Measurements from ENCODE around the gene P2RY11.
A peak's percentile ranks its signal among the peaks of the same experiment; 100 is the strongest.

Gene P2RY11, protein sequence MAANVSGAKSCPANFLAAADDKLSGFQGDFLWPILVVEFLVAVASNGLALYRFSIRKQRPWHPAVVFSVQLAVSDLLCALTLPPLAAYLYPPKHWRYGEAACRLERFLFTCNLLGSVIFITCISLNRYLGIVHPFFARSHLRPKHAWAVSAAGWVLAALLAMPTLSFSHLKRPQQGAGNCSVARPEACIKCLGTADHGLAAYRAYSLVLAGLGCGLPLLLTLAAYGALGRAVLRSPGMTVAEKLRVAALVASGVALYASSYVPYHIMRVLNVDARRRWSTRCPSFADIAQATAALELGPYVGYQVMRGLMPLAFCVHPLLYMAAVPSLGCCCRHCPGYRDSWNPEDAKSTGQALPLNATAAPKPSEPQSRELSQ

GRCh38 chr19:10111405-10111811 lies at the start of gene P2RY11:
P2RY11 (plus strand) TSS chr19:10111693; CDS start chr19:10111722, 29 bp downstream.
- DNase-seq: no peak

- no peak for DNase-seq
Observed at GRCh38 chr19:10061717-10062310, 49.7 kb upstream of the P2RY11 start.

GRCh38 chr19:10068205-10068604 lies 43.3 kb upstream of the P2RY11 start:
- DNase-seq: no peak

- DNase-seq: no peak
Observed at GRCh38 chr19:10069046-10069445, 42.4 kb upstream of the P2RY11 start.

- DNase-seq: no peak
Observed at GRCh38 chr19:10070730-10071446, 40.6 kb upstream of the P2RY11 start.

DNA sequence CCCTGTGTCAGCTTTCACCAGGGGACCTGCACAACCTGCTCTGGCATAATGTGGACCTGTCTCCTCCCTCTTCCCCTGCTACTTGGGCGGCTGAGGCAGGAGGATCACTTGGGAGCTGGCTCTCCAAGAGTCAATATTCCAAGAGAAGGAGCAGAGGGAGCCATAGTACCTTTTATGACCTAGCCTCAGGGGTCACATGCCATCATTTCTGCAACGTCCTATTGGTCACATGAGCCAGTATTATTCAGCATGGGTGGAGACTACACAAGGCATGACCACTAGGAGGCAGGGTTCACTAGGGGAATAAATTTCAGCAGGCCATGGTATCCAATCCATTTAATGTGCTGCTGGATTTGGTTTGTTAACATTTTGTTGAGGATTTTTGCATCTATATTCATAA lies 37.3 kb upstream of the P2RY11 start:
- peak; percentile 5 for DNase-seq

DNA sequence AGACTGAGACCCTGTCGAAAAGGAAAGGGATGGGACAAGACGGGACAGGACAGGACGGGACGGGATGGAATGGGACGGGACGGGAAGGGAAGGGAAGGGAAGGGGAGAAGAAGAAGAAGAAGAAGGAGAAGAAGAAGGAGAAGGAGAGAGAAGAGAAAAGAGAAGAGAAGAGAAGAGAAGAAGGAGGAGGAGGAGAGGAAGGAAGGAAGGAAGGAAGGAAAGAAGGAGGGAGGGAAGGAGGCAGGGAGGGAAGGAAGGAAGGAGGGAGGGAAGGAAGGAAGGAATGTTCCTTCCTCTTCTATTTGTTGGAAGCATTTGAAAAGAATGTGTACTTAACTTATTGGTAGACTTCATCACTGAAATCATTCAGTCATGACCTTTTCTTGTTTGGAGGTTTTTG lies 35.0 kb upstream of the P2RY11 start:
- no peak for DNase-seq

GRCh38 chr19:10078329-10078728 lies 33.2 kb upstream of the P2RY11 start:
- no peak for DNase-seq

DNA sequence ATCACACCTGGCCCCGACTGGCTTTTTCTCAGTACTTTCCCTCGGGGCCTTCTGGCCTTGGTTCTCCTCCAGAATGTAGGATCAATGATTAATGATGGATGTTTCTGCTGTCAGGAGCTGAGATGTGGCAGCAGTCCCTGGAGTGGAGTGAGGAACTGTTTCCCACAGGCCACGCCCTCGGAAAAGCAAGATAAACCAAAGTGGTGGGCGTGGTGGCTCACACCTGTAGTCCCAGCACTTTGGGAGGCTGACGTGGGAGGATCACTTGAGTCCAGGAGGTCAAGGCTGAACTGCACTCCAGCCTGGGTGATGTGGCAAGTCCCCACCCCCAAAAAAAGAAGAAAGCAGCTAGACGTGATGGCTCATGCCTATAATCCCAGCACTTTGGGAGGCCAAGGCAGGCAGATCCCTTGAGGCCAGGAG lies 32.5 kb upstream of the P2RY11 start:
- no peak for DNase-seq

DNA sequence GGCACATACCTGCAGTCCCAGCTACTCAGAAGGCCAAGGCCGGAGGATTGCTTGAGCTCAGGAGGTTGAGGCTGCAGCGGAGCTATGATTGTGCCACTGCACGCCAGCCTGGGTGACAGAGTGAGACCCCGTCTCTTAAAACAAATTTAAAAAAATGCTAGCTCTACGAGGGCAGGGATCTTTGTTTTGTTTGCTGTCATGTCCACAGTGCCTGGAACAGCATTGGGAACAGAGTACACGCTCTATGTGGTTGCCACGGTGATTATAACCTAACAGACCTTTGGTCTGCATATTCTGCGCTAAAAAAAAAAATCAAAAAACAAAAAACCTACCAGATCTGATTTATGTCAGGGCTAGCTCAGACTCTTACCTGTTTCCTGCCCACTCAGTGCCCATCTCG lies 27.6 kb upstream of the P2RY11 start:
- no peak for DNase-seq

GRCh38 chr19:10084803-10085202 lies 26.7 kb upstream of the P2RY11 start:
- no peak for DNase-seq

GRCh38 chr19:10085641-10086590 lies 25.6 kb upstream of the P2RY11 start, which contains the start of gene SHFL:
SHFL (plus strand) TSS chr19:10086317; CDS start chr19:10086428, 111 bp downstream.
- no peak for DNase-seq

DNA sequence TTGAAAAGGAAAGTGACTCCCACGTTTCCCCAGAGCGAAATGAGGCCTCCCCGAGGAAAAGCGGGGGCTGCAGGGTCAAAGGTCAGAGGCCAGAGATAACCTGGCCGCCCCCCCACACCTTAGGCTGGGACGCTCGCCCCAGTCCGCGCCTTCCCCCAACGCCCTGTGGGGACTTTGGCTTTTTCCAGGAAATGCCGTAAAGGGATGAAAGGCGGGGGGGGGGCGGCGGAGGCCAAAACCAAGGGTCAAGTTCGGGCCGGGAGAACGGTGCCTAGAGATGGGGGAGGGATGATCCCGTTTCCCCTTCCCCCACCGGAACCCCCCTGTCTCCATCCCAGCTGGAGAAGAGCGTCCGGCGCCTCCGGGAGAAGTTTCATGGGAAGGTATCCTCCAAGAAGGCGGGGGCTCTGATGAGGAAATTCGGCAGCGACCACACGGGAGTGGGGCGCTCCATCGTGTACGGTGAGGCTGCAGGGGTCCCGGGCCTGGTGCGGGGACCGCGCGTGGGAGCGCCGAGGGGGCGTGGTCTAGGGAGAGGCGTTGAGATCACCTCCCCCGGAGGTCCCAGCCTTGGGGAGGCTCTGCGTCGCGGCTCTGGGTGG lies 24.8 kb upstream of the P2RY11 start:
- no peak for DNase-seq

- DNase-seq: no peak
Observed at GRCh38 chr19:10087296-10088061, 24.0 kb upstream of the P2RY11 start.

DNA sequence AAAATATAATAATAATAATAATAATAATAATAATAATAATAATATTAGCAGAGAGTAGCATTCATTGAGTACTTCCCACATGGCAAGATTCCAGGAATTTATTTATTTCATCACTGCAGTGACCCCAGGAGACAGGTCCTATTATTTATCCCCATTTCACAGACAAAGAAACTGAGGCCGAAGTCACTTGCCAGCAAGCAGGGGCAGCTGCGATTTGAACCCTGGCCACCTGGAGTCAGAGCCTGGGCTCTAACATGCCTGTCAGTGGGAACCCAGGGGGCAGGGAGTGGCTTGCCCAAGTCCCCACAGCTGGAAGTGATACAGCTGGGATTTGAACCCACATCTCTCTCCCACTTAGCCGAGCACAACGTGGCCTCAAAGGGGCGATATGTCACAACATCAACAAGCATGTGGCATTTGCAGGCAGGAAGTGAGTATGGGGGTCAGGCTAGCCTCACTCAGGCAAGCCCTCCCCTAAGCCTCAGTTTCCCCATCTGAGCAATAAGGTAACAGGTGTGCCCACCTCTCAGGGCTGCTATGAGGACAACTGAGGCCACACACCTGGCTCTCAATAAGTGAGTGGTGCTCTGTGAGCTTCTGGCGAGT lies 22.4 kb upstream of the P2RY11 start:
- DNase-seq: no peak

- DNase-seq: no peak
Observed at GRCh38 chr19:10089801-10090375, 21.6 kb upstream of the P2RY11 start.

DNA sequence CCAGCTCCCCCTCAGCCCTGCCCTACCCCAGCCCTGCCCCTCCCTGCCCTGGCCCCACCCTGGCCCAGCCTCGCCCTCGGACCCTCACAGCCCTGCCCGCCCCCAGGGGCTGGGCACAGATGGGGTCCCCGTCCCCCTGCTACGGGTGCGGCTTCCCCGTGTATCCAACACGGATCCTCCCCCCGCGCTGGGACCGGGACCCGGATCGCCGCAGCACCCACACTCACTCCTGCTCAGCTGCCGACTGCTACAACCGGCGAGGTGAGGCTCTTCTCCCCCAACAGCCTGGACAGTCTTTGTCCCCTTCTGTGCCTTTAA lies 20.2 kb upstream of the P2RY11 start:
- no peak for DNase-seq

DNA sequence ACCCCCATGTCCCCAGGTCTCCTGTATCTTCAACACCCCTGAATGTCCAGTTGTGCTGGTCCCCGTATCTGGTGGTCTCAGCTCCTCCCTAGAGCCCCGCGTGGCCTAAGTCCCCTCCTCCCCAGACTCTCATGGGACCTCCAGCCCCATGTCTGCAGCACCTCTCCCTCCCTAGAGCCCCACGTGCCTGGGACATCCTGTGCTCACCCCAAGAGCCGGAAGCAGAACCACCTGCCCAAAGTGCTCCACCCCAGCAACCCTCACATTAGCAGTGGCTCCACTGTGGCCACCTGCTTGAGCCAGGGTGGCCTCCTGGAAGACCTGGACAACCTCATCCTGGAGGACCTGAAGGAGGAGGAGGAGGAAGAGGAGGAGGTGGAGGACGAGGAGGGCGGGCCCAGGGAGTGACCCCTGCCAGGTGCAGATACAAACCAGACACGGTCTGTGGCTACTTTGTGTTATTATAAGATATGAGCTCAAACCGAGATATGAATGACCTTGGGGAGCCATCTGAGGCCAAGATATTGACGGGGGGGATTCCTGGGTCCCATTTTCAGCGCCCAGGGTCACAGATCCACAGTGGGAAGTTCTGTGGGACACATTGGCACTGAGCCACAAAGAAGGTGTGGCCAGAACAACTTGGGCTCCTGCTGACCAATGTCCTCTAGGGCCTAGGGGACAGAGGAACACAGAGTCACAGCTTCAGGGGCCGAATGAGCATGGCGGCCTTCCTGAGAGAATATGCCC lies 19.4 kb upstream of the P2RY11 start:
- no peak for DNase-seq

GRCh38 chr19:10092648-10093294 lies 18.7 kb upstream of the P2RY11 start:
- no peak for DNase-seq
